GM21367 (cell line): ENCODE measurements around the gene ZSWIM4.
"Not testable (repeated sequence)": the region's sequence is repeated elsewhere in the genome, so short reads cannot be mapped to it uniquely, and the experiment has no call there.

ENCODE experiments used
- ATAC-seq: cut with Tn5 transposase; IDR thresholded peaks from one replicate; pipeline ENCODE4 v1.9.1; 2021; ENCODE audit not compliant: unreplicated experiment

ZSWIM4 gene

DNA sequence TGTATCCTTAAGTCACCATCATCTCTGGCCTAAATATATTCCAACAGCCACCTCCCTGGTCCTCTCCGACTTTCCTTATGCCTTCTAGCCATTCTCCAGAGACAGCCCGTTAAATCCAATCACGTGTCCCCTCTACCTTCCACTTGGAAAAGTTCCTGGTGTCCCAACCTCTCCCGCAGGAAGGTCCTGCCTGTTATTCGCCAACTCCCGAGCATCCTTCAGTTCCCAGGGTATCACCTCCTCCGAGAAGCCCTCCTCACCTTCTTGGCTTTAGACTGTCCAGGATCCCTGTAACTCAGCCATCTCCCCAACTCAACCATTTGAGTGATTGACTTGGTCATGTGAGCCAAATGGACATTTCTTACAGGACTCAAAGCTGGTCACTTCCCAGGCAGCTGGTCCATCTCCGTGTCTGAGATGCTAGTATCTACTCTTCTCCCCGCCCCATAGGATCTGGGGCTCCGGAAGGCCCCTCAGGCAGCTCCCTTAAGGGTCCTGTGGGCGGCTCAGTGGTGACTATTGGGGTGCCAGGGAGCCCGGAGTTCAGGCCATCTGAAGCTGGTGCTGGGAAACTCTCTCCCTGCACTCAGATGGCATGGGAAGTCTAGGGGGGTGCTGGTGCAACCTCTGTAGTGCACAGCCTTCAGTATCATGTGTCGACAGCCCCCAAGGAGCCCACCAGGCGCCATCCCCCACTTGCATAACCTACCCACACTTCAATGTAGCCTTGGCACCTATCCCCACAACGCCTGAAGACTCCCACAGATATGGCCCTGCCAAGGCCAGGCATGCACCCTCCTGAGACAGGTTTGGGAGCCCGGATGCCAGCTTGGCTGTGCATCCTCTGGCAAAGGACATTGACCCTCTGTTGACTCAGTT lies 53.8 kb downstream of the ZSWIM4 start:
- ATAC-seq, result no peak

DNA sequence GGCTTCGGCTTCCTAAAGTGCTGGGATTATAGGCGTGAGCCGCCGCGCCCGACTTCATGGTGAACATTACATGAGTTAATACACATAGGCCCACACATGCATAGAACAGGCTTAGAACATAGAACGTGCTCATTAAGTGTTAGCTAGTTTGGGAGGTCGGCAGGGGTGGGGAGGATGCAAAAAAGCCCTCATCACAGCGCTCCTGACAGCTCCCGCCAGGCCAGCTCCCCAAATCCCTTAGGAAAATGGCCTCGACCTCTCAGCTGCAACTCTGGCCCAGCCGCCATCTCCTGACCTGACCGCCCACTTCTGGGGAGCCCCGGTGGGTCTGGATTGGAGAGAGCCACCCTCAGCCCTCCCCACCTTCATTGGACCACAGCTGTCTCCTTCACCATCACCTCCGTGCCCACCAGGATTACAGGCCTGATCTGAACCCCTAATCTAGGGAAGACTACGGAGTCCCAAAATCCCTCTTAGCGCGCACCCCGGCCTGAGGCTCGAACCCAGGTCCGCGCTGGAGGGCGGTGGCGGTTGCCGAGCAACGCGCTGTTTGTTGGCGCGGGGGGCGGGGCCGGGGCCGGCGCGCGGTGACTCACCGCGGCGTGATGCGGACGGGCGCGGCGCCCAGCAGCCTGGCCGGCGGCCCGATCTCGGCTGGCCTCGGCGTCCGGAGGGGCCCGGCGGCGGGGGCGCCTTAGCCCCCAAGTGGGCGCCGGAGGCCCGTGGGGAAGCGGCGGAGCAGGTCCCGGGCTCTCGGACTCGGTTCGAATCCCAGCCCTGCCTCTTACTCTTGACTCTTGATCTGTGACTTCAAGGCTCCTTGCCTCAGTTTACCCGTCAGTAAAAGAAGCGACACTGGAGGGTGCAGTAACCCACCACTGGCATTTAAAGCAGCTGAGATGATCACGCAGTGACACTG lies 55.0 kb downstream of the ZSWIM4 start:
- no peak for ATAC-seq

DNA sequence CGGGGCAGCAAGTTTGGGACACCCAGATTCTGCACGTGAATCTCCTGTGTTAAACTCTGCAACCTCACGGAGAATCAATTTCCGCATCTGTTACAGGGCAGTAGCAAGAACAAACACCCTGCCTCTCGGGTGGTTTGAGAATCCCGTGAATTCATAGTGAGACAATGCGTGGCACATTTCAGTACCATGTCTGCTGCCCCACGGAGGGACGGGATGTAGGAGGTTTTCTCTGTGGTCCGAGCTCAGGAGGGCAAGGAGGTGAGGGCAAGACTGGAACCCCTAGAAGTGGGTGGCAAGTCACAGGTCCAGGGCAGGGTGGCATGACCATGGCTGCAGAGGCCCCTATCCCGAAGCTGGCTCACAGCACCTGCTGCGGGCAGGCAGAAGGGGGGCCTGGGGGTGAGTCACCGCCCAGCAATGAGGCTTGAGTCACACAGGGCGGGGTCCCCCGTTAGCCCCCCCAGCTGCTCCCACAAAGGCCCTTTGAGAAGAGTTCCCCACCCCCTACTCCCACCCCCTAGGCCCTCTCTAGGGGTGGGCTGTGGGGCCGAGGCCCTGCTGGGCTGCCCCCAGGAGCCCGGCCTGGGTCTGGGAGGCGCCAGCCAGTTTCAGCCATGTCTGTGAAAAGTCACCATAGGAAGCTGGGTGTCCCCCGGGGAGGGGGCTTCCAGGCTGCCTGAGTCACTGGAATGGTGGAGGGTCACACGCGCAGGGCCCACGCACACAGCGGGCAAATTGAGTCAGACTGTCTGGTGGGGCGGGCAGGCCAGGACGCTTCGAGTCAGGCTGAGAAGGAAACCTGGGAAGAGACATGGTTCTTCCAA lies 55.9 kb downstream of the ZSWIM4 start:
- ATAC-seq, result no peak

DNA sequence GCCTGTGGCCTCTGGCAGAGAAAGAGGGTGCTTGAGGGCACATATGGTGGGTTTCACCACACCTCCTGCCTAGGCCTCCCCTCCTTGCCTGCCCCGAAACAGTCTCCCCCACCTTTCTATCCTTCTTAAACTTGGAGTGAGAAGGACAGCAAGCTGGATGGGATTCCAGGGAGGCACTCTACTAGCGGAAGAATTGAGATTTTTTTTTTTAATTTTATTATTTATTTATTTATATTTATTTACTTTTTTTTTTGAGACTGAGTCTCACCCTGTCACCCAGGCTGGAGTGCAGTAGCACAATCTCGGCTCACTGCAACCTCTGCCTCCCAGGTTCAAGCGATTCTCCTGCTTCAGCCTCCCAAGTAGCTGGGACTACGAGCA lies 56.5 kb downstream of the ZSWIM4 start:
- ATAC-seq, result not testable (repeated sequence)

DNA sequence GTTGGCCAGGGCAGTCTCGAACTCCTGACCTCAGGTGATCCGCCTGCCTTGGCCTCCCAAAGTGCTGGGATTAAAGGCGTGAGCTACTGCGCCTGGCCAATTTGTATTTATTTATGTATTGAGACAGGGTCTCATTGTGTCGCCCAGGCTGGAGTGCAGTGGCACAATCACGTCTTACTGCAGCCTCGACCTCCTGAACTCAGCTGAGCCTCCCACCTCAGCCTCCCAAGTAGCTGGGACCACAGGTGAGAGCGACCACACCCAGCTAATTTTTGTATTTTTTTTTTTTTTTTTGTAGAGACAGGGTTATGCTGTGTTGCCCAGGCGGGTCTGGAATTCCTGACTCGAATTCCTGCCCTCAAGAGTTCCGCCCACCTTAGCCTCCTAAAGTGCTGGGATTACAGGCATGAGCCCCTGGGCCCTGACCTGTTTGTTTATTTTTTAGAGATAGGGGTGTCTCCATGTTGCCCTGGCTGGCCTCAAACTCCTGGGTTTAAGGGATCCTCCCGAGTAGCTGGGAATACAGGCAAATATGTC lies 57.0 kb downstream of the ZSWIM4 start:
- ATAC-seq, result not testable (repeated sequence)

DNA sequence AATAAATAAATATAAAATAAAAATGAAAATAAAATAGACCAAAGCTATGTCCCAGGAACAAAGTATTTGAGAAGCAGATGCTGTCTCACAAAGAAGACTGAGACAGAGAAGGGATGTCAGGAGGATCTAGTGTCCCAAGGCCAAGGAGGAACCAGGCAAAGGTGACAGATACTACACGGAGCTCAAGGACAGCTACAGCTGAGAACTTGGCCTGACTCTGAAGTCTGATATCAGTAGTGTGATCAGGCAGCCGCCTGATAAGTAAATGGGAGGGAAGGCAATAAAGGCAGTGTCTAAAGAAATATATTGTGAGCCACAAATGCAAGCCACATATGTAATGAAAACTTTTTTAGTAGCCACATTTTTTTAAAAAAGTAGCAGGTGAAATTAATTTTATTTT lies 61.3 kb downstream of the ZSWIM4 start:
- no peak for ATAC-seq

DNA sequence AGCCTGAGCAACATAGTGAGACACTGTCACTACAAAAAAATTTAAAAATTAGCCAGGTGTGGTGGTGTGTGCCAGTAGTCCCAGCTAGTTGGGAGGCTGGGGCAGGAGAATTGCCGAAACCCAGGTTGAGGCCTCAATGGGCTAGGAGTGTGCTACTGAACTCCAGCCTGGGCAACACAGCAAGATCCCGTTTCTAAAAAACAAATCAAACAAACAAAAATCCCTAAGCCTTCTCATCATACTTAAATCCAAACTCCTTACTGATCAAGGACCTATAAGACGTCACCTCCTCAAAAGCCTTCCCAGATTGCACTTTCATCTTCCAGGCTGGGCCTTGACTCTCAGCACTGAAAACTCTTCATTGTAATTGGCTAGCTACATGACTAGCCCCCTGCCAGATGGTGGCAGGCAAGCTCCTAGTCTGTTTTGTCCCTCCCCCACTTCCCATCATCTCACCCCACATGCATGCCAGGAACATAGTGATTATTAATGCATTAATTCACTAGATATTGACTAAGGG lies 64.2 kb downstream of the ZSWIM4 start:
- no peak for ATAC-seq

DNA sequence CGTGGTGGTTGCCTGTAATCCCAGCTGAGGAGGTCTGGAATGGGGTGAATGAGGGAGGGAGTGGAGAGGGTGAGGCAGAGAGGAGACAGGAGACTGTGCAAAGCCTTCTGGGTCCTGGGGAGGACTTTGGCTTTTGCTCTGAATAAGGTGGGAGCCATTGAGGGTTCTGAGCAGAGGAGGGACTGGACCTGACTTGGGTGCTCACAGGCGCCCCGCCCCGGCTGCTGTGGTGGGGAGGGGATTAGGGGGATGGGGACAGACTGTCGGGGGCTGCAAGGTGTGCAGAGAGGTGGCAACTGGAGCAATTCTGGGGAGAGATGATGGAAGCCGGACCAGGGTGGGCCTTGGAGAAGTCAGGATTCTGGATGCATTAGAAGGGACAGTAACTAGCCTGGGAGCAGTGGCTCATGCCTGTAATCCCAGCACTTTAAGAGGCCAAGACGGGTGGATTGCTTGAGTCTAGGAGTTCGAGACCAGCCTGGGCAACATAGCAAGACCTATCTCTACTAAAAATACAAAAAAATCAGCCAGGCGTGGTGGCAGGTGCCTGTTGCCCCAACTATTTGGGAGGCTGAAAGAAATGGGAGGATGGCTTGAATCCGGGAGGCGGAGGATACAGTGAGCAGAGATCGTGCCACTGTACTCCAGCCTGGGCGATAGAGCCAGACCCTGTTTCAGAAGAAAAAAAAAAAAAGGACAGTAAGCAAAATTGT lies 65.6 kb downstream of the ZSWIM4 start:
- no peak for ATAC-seq

DNA sequence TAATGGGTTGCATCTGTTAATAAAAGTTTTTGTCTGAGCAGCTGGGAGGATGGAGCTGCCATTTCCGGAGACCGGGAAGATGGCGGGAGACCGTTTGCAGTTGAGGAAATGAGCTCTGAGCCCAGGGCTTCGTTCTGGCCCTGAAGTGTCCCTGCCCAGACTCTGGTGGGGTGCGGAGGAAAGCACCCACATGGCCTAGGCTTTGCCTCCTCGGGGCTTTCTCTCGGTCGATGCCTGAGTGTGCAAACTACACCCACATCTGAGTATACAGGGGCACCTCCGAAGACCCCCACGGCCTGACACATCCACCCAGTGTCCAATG lies 66.1 kb downstream of the ZSWIM4 start:
- ATAC-seq, result peak; percentile 10

DNA sequence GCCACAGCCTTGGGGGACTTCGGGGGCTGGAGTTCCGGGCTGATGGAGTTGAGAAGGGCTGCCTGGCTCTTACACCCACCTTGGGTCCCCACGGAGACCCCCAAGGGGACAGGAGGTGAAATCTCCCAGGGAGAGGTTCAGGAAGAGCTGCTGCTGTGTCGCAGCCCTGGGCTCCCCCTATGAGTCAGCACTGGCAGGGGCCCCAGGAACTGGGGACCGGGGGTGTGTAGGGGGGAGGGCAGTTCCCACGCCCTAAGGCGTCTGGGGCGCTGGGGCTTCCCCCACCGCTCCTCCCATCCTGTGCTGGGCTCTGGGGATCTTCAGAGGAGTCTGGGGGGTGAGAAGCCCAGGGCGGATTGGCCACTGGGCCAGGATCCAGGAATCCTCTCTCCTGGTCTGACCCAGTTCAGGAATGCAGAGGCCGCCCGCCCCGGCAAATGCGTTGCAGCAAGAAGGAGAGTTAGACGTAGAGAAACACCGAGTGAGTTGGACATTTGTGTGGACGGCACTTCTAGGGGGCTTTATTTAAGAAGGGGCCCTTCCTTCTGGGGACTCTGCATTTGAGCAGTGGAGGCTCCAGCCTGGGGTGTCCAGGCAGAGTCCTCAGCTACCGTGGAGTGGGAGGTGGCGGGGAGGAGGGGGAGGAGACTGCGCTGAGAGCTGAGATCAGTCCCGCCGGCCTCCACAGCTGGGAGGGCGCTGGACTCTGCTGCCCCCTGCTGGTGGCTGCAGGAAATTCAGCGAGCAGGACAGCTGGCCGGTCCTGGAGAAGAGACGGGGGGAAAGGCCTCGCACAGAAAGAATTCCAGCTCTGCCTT lies 66.7 kb downstream of the ZSWIM4 start:
- peak; percentile 56 for ATAC-seq

DNA sequence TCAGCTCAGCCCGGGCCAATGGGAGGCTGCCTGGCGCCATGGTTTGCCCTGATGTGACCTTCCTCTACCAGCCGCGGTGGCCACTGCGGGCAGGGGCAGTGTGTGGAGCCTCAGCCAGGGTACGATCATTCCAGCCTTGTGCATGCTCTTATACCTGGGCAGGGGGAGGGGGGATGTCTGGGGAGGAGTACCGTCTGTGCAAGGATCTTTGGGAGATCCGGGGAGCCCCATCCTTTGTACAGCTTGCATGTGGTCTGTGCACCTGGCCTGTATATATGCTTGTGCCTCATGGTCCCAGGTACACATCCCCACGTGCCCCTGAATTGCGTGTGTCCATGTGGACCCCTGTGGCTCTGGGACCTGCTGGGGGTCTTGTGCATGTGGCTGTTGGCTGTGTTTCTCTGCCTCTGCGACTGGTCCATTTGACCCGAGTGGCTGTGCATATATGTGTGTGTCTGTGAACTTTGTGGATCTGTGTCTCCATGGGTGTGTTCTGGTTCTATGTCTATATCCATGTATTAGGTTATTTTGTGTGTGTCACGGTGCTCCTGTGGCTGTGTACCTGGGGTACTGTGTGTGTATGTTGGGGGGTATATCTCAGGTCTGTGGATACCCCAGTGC lies 68.9 kb downstream of the ZSWIM4 start:
- ATAC-seq, result no peak

DNA sequence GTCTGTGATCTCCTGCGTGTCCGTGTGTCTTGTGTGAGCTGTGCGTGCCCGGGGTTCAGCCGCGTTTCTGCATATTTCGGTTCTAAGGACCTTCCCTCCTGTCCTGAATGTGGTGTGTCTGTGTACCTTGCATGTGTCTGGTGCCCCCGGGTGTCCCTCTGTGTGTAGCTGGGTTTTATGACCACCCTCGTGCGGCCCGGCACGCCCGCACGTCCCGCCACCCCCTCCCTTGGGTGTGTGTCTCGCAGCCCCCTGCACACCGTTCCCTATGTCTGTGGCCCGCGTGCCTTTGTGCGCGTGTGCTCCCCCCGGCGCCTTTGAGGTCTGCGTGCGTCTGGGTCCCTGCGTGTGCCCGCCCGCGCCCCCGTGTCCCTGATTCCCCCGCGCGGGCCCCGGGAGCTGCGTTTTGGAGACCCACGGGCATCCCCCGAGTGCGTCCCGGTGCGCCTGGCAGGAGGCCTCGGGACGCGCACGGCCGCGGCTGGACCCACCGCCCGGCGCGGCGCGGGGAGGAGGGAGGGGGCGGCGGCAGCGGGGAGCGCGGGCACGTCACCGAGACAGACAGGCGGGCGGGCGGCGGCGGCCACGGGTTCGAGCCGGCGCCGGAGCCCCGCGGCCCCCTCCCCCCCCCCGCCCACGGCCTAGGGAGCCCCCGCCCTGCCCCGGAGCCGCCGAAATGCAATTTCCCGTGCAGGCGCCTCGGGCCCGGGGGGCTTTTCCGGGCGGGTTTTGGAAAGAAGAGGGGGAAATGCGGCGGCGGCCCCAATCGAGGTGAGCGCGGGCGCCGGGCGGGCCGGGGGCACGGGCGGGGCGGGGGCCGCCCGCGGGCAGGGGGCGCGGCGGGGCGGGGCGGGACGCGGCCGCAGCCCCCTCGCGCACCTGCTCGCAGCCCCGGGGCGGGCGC lies 69.7 kb downstream of the ZSWIM4 start:
- ATAC-seq, result no peak

DNA sequence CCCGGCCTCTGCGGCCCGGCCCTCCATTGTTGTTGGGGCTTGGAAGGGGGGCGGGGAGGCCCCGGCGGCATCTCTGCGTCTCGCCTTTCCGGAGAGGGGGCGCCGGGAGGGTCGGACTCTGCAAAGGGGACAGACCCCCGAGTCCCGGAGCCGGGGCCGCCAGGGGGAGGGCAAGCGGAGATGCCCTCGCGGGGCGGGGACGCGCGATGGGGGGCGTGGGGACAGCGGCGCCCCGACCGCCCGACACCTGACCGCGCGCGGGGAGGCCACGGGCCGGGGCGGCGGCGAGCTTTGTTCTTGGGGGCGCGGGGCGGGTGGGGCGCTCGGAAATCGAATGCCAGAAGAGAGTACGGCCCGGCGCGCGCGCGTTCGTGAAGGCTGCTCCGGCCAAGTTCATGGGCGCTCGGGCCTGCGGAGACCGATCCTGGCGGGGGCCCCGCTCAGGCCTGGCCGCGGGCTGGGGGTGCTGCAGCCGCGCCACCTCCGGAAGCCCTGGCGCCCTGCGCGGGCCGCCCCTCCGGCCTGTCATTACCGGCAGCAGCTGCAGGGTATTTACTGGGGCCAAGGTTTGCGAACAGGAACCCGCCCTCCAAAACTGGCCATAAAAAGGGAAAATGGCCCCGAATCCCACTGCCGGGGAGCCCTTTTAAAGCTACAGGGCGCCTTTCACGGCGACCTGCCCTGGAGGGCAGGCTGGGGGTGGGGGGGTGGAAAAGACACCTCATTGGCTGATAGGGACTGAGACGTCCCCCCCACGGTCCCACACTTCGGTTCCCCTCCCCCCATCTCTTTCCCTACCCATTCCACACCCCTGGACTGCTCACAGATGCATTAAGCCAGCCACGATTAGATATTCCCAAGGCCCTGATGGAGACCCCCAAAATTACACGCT lies 70.6 kb downstream of the ZSWIM4 start:
- no peak for ATAC-seq

DNA sequence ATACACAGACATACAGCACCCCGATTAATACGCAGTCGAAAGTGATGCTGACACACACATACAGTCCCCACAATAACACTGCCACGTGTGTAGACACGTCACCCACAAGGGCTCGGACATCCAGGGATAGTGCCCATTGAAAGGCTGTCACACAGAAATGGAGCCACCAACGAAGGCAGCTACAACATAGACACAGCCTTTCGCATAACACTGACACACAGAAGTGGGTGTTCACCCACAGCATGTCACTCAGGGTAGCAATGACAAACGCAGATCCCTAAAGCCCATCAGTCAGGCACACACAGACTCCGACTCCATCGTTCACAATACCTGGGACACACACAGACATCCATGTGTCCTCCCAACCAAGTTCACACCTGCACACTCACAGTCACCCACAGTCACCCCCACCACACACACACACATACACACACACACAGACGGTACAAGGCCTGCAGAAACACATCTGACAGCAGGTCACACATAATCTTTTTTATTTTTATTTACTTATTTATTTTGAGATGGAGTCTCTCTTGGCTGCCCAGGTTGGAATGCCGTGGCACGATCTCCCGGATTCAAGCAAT lies 71.3 kb downstream of the ZSWIM4 start:
- ATAC-seq, result no peak

DNA sequence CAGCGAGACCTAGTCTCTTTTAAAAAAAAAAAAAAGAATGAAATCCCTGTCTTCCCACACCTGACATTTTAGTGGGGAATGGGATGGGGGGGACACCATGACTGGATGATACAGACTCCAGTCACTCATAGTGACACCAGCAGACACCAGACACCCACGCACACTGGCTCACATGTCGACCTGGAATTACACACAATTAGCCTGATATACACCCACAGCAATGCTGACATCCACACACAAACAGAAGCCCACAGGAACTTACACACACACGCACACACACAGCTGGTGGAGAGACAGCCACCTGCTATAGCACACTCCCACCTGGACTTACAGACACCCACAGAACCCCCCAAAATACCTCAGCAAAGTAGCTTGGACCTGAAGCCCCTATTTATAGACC lies 73.4 kb downstream of the ZSWIM4 start:
- ATAC-seq, result no peak

DNA sequence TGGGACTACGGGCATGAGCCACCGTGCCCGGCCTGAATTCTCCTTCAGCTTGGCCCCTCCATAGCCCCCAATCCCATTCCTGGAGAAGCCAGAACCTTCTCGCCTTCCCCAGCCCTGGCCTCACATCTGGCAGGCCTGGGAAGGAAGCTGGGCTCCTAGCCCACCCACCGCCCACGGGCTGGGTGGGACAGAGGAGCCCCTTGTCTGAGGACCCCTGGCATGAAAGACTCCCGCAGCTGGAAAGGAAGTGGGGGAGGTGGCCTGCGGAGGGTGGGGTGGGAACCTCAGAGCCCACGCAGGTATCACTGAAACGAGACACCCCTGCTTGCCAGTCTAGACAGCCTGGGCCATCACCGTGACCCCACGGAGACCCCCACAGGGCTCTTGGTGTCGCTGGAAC lies 74.0 kb downstream of the ZSWIM4 start:
- no peak for ATAC-seq
